WTC11 (cell line): ENCODE data around the gene PUSL1. TPM values are rescaled to one million over a fixed set of nuclear protein-coding genes. Genes with fewer than 3 reads are reported as not detected.

Experiments used
- ATAC-seq: fragments of 200-7000 bp; cut with Tn5 transposase; 2 replicates; pipeline ENCODE4 v1.10.0; 2021; ENCODE audit warnings: mild to moderate bottlenecking, moderate library complexity
- CTCF ChIA-PET: fragments of 300-600 bp; sonication (Branson Sonifier 250); formaldehyde crosslinking; loops from one replicate; lab custom pipeline; 2021; ENCODE audit warnings: antibody characterized with exemption; lab: Charles Lee
- POLR2A ChIA-PET: fragments of 350-600 bp; sonication (Branson Sonifier 250); formaldehyde crosslinking; loops from one replicate; lab custom pipeline; 2021; ENCODE audit warnings: antibody characterized with exemption; lab: Charles Lee
- DNase-seq: peaks from one replicate; pipeline ENCODE4 v3.0.0; 2021; ENCODE audit warnings: low spot score
- H3K27ac Mint-ChIP-seq: 2 replicates; pipeline ENCODE4 v1.8.0; 2021; ENCODE audit warnings: mixed read lengths
- H3K27me3 Mint-ChIP-seq: 2 replicates; pipeline ENCODE4 v1.8.0; 2021; ENCODE audit warnings: low read depth, mild to moderate bottlenecking, moderate library complexity, mixed read lengths
- H3K36me3 Mint-ChIP-seq: 2 replicates; pipeline ENCODE4 v1.8.0; 2021; ENCODE audit warnings: mixed read lengths
- H3K4me1 Mint-ChIP-seq: 2 replicates; pipeline ENCODE4 v1.8.0; 2022; ENCODE audit warnings: mixed read lengths
- H3K4me3 Mint-ChIP-seq: 2 replicates; pipeline ENCODE4 v1.8.0; 2021; ENCODE audit warnings: mild to moderate bottlenecking, moderate library complexity, mixed read lengths
- H3K9me3 Mint-ChIP-seq: 2 replicates; pipeline ENCODE4 v1.8.0; 2021; ENCODE audit warnings: mixed read lengths
- AFF4 ChIP-seq: sonication (generic); formaldehyde crosslinking; IDR thresholded peaks from 2 replicates; pipeline ENCODE4 v1.8.1; 2023; ENCODE audit warnings: mild to moderate bottlenecking, missing genetic modification reagents, borderline replicate concordance
- AR ChIP-seq: fragments of 250-450 bp; sonication (Bioruptor Pico); IDR thresholded peaks from 2 replicates; pipeline ENCODE4 v1.9.0; 2021; ENCODE audit warnings: mild to moderate bottlenecking
- ATF2 ChIP-seq: sonication (generic); formaldehyde crosslinking; IDR thresholded peaks from 2 replicates; pipeline ENCODE4 v1.8.1; 2022; ENCODE audit warnings: low read depth, missing genetic modification reagents, borderline replicate concordance
- ERG ChIP-seq: fragments of 250-450 bp; sonication (Bioruptor Pico); IDR thresholded peaks from 2 replicates; pipeline ENCODE4 v1.8.0; 2021; ENCODE audit warnings: mild to moderate bottlenecking
- ESRRA ChIP-seq: sonication (generic); formaldehyde crosslinking; IDR thresholded peaks from 2 replicates; pipeline ENCODE4 v1.8.1; 2022; ENCODE audit warnings: mild to moderate bottlenecking, missing genetic modification reagents, borderline replicate concordance
- FOXP1 ChIP-seq: sonication (generic); formaldehyde crosslinking; IDR thresholded peaks from 2 replicates; pipeline ENCODE4 v1.8.0; 2022; ENCODE audit warnings: missing genetic modification reagents, mild to moderate bottlenecking, moderate library complexity, borderline replicate concordance
- HMGA2 ChIP-seq: fragments of 250-450 bp; sonication (Bioruptor Pico); IDR thresholded peaks from 2 replicates; pipeline ENCODE4 v1.4.0; 2021; ENCODE audit warnings: mild to moderate bottlenecking, moderate library complexity
- JAZF1 ChIP-seq: fragments of 250-450 bp; sonication (Bioruptor Pico); IDR thresholded peaks from 2 replicates; pipeline ENCODE4 v1.9.0; 2021; ENCODE audit warnings: moderate library complexity, mild to moderate bottlenecking, inconsistent platforms
- MLX ChIP-seq: sonication (generic); formaldehyde crosslinking; IDR thresholded peaks from 2 replicates; pipeline ENCODE4 v1.8.1; 2023; ENCODE audit warnings: mild to moderate bottlenecking, missing genetic modification reagents, moderate library complexity
- NFATC4 ChIP-seq: fragments of 250-450 bp; sonication (Bioruptor Pico); IDR thresholded peaks from 2 replicates; pipeline ENCODE4 v1.9.0; 2021; ENCODE audit warnings: mild to moderate bottlenecking
- SMAD3 ChIP-seq: sonication (generic); formaldehyde crosslinking; IDR thresholded peaks from 2 replicates; pipeline ENCODE4 v1.8.0; 2022; ENCODE audit warnings: missing genetic modification reagents, mild to moderate bottlenecking, borderline replicate concordance
- SMAD4 ChIP-seq: sonication (generic); formaldehyde crosslinking; IDR thresholded peaks from 2 replicates; pipeline ENCODE4 v1.8.0; 2022; ENCODE audit warnings: mild to moderate bottlenecking, missing genetic modification reagents
- STAT6 ChIP-seq: sonication (generic); formaldehyde crosslinking; conservative IDR thresholded peaks from 2 replicates; pipeline ENCODE4 v1.8.1; 2023; ENCODE audit warnings: mild to moderate bottlenecking, low read depth, missing genetic modification reagents, moderate library complexity
- TCF7 ChIP-seq: sonication (generic); formaldehyde crosslinking; IDR thresholded peaks from 2 replicates; pipeline ENCODE4 v1.8.0; 2022; ENCODE audit warnings: mild to moderate bottlenecking, low read depth, missing genetic modification reagents, moderate library complexity
- USF1 ChIP-seq: sonication (generic); formaldehyde crosslinking; IDR thresholded peaks from 2 replicates; pipeline ENCODE4 v1.8.0; 2022; ENCODE audit warnings: mild to moderate bottlenecking, missing genetic modification reagents
- total RNA-seq: library from RNA; stranded (reverse); gene quantifications from 3 replicates; pipeline ENCODE4 v1.2.3, GENCODE V29; 2021
- TF ChIP-seq, protein P1 (sequence below): sonication (generic); formaldehyde crosslinking; IDR thresholded peaks from 2 replicates; pipeline ENCODE4 v1.8.0; 2023; ENCODE audit warnings: missing genetic modification reagents
- TF ChIP-seq, protein P2 (sequence below): sonication (generic); formaldehyde crosslinking; IDR thresholded peaks from 2 replicates; pipeline ENCODE4 v1.8.1; 2022; ENCODE audit warnings: mild to moderate bottlenecking, moderate library complexity, missing genetic modification reagents
- TF ChIP-seq, protein P3 (sequence below): fragments of 250-450 bp; sonication (Bioruptor Pico); IDR thresholded peaks from 2 replicates; pipeline ENCODE4 v1.9.0; 2021; ENCODE audit warnings: mild to moderate bottlenecking

Gene PUSL1
- total RNA-seq, 1 experiment from 2014 or later: 51.5 TPM

- peaks cover 20% of the 10 kb centered on the region for H3K4me1 Mint-ChIP-seq
- no peaks in the 10 kb centered on the region for H3K27me3 Mint-ChIP-seq
- H3K9me3 Mint-ChIP-seq: peaks cover 5% of the 10 kb centered on the region
- CTCF ChIA-PET: interaction anchor here (0.8 to 2.3 kb wide), 2 partner anchors 16 kb away, joined by 3 to 6 read pairs; no protein-coding TSS in a partner anchor
- no peak for DNase-seq
- no peak for TF ChIP-seq ERG
- no peak for TF ChIP-seq SMAD3 (CRISPR knock-in tag)
- no peak for TF ChIP-seq TCF7 (CRISPR knock-in tag)
- no peak for TF ChIP-seq ATF2 (CRISPR knock-in tag)
- no peak for TF ChIP-seq FOXP1
- TF ChIP-seq, protein P1, sequence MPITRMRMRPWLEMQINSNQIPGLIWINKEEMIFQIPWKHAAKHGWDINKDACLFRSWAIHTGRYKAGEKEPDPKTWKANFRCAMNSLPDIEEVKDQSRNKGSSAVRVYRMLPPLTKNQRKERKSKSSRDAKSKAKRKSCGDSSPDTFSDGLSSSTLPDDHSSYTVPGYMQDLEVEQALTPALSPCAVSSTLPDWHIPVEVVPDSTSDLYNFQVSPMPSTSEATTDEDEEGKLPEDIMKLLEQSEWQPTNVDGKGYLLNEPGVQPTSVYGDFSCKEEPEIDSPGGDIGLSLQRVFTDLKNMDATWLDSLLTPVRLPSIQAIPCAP (CRISPR knock-in tag): no peak
- TF ChIP-seq JAZF1 (CRISPR knock-in tag): no peak
- TF ChIP-seq STAT6 (CRISPR knock-in tag): no peak
- TF ChIP-seq, protein P2, sequence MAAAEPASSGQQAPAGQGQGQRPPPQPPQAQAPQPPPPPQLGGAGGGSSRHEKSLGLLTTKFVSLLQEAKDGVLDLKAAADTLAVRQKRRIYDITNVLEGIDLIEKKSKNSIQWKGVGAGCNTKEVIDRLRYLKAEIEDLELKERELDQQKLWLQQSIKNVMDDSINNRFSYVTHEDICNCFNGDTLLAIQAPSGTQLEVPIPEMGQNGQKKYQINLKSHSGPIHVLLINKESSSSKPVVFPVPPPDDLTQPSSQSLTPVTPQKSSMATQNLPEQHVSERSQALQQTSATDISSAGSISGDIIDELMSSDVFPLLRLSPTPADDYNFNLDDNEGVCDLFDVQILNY (CRISPR knock-in tag): no peak
- TF ChIP-seq NFATC4: no peak
- no peak for TF ChIP-seq ESRRA (CRISPR knock-in tag)
- TF ChIP-seq MLX (CRISPR knock-in tag): no peak
- TF ChIP-seq USF1 (CRISPR knock-in tag): no peak
- no peak for TF ChIP-seq AFF4 (CRISPR knock-in tag)
- no peak for TF ChIP-seq SMAD4 (CRISPR knock-in tag)
- no peak for TF ChIP-seq AR (CRISPR knock-in tag)
- TF ChIP-seq HMGA2: no peak
- TF ChIP-seq, protein P3, sequence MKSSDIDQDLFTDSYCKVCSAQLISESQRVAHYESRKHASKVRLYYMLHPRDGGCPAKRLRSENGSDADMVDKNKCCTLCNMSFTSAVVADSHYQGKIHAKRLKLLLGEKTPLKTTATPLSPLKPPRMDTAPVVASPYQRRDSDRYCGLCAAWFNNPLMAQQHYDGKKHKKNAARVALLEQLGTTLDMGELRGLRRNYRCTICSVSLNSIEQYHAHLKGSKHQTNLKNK: no peak
- POLR2A ChIA-PET: no interaction called here
- H3K4me3 Mint-ChIP-seq: no peak overlapping the region; the same call in 1 of the 2 replicates
- H3K36me3 Mint-ChIP-seq: peaks cover 2% of the 10 kb centered on the region; the same call in 1 of the 2 replicates
- no peak for ATAC-seq
- H3K27ac Mint-ChIP-seq: no peak overlapping the region
Measured at GRCh38 chr1:1275836-1276235, 32.6 kb upstream of the PUSL1 start.
